ENCODE results near the gene EBF3. TPM values are rescaled to one million over a fixed set of nuclear protein-coding genes. Genes with fewer than 3 reads are reported as not detected.

Gene EBF3
- total RNA-seq, 1 experiment from 2014 or later, result 0.64 TPM

DNA sequence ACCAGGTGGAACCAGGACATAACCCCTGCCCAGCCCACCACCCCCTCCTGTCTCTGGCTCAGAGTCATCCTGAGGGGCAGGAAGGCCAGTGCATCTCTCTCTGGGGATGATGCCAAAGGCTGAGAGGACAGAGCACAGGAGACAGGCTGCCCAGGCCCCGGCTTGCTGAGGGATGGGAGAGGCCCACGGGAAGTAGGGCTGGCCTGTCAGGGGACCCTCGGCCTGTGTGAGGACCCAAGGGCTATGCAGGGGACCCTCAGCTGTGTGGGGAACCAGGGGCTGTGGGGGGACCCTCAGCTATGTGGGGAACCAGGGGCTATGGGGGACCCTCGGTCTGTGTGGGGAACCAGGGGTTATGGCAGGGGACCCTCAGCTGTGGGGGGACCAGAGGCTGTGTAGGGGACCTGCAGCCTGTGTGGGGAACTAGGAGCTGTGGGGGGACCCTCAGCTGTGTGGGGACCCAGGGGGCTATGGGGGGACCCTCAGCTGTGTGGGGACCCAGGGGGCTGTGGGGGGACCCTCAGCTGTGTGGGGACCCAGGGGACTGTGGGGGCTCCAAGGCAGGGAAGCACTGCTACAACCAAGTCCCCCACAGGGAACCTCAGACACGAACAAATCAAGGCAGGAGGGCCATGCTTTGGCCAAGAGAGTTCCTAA, 27.7 kb downstream of the EBF3 start:
- no peaks in the 10 kb centered on the region for H3K4me1 ChIP-seq (ENCODE audit: control insufficient read depth, insufficient read depth, low read length)
- in situ Hi-C loops (cut with HindIII; ENCODE audit: low pct_unique_long_range_greater_than_20kb, low sequenced_read_pairs) (no loop called here), intact Hi-C loops (cut with micrococcal nuclease; ENCODE audit: unreplicated experiment) (loop anchor here (5.0 kb wide), 1 partner anchor 591 kb away; no protein-coding TSS in a partner anchor)
- TF ChIP-seq, protein P1, sequence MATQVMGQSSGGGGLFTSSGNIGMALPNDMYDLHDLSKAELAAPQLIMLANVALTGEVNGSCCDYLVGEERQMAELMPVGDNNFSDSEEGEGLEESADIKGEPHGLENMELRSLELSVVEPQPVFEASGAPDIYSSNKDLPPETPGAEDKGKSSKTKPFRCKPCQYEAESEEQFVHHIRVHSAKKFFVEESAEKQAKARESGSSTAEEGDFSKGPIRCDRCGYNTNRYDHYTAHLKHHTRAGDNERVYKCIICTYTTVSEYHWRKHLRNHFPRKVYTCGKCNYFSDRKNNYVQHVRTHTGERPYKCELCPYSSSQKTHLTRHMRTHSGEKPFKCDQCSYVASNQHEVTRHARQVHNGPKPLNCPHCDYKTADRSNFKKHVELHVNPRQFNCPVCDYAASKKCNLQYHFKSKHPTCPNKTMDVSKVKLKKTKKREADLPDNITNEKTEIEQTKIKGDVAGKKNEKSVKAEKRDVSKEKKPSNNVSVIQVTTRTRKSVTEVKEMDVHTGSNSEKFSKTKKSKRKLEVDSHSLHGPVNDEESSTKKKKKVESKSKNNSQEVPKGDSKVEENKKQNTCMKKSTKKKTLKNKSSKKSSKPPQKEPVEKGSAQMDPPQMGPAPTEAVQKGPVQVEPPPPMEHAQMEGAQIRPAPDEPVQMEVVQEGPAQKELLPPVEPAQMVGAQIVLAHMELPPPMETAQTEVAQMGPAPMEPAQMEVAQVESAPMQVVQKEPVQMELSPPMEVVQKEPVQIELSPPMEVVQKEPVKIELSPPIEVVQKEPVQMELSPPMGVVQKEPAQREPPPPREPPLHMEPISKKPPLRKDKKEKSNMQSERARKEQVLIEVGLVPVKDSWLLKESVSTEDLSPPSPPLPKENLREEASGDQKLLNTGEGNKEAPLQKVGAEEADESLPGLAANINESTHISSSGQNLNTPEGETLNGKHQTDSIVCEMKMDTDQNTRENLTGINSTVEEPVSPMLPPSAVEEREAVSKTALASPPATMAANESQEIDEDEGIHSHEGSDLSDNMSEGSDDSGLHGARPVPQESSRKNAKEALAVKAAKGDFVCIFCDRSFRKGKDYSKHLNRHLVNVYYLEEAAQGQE (IDR thresholded peaks at IDR 0.05; ENCODE audit: insufficient read depth in 1 of 2, low read depth in 2 of 2, low read length in 1 of 2), result no peak
- TF ChIP-seq TCF7L2 (IDR thresholded peaks at IDR 0.05; ENCODE audit: low read depth, low read length) (no peak), POLR2AphosphoS5 (IDR thresholded peaks at IDR 0.05; ENCODE audit: low read depth, low read length) (no peak), SIN3A (IDR thresholded peaks at IDR 0.05; ENCODE audit: borderline replicate concordance, insufficient read depth, low read depth, low read length) (no peak)
- TF ChIP-seq, protein P2, sequence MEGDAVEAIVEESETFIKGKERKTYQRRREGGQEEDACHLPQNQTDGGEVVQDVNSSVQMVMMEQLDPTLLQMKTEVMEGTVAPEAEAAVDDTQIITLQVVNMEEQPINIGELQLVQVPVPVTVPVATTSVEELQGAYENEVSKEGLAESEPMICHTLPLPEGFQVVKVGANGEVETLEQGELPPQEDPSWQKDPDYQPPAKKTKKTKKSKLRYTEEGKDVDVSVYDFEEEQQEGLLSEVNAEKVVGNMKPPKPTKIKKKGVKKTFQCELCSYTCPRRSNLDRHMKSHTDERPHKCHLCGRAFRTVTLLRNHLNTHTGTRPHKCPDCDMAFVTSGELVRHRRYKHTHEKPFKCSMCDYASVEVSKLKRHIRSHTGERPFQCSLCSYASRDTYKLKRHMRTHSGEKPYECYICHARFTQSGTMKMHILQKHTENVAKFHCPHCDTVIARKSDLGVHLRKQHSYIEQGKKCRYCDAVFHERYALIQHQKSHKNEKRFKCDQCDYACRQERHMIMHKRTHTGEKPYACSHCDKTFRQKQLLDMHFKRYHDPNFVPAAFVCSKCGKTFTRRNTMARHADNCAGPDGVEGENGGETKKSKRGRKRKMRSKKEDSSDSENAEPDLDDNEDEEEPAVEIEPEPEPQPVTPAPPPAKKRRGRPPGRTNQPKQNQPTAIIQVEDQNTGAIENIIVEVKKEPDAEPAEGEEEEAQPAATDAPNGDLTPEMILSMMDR (IDR thresholded peaks at IDR 0.05), result no peak
- no peak overlapping the region for H3K27ac ChIP-seq (ENCODE audit: low read length)
- H3K27me3 ChIP-seq (ENCODE audit: control insufficient read depth, insufficient read depth, low read length), result no peaks in the 10 kb centered on the region
- POLR2A ChIA-PET, result no interaction called here
- no peak overlapping the region for H3K4me3 ChIP-seq (ENCODE audit: low read depth in 2 of 2, low read length in 2 of 2)
- no peaks in the 10 kb centered on the region for H3K36me3 ChIP-seq (ENCODE audit: control insufficient read depth, insufficient read depth, low read length)
- H3K9me3 ChIP-seq (ENCODE audit: control insufficient read depth, insufficient read depth, low read depth, low read length), result no peaks in the 10 kb centered on the region
- no TSS peak for BruUV-seq (replicated peaks)
- DNase-seq (ENCODE audit: low read depth, low spot score) (no peak), ATAC-seq (no peak)
- CTCF ChIA-PET, result interaction anchor here (0.7 kb wide), 1 partner anchor 31 kb away, joined by 3 read pairs; no protein-coding TSS in a partner anchor

DNA sequence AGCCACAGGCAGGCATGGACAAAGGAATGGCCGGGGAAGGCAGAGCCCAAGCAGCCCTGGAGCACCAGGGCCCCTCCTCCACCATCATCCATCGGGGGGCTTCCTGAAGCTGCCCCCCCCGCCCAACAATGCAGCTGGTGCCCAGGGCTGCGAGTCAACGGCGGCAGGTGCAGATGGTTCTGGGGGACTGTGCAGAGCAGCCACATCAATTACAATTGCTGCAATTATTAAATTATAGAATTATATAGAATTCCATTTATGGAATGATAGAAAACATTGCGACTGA, 28.3 kb downstream of the EBF3 start:
- no peak for ATAC-seq

More for the DNA sequence above, 28.3 kb downstream of the EBF3 start:
- Histone ChIP-seq H3K4me3 (ENCODE audit: low read depth in 2 of 2, low read length in 2 of 2) (no peak overlapping the region), H3K9me3 (ENCODE audit: control insufficient read depth, insufficient read depth, low read depth, low read length) (no peaks in the 10 kb centered on the region), H3K4me1 (ENCODE audit: control insufficient read depth, insufficient read depth, low read length) (no peaks in the 10 kb centered on the region), H3K27ac (ENCODE audit: low read length) (no peak overlapping the region), H3K27me3 (ENCODE audit: control insufficient read depth, insufficient read depth, low read length) (no peaks in the 10 kb centered on the region), H3K36me3 (ENCODE audit: control insufficient read depth, insufficient read depth, low read length) (no peaks in the 10 kb centered on the region)
- in situ Hi-C loops (cut with HindIII; ENCODE audit: low pct_unique_long_range_greater_than_20kb, low sequenced_read_pairs), result no loop called here
- CTCF ChIA-PET, result no interaction called here
- BruUV-seq (replicated peaks), result no TSS peak
- no peak for TF ChIP-seq TCF7L2 (IDR thresholded peaks at IDR 0.05; ENCODE audit: low read depth, low read length)
- TF ChIP-seq, protein P1 (IDR thresholded peaks at IDR 0.05; ENCODE audit: insufficient read depth in 1 of 2, low read depth in 2 of 2, low read length in 1 of 2), result no peak
- no peak for TF ChIP-seq POLR2AphosphoS5 (IDR thresholded peaks at IDR 0.05; ENCODE audit: low read depth, low read length)
- TF ChIP-seq, protein P2 (IDR thresholded peaks at IDR 0.05), result no peak
- no peak for TF ChIP-seq SIN3A (IDR thresholded peaks at IDR 0.05; ENCODE audit: borderline replicate concordance, insufficient read depth, low read depth, low read length)
- POLR2A ChIA-PET, result no interaction called here
- DNase-seq (ENCODE audit: low read depth, low spot score), result no peak
- intact Hi-C loops (cut with micrococcal nuclease; ENCODE audit: unreplicated experiment), result loop anchor here (5.0 kb wide), 1 partner anchor 591 kb away; no protein-coding TSS in a partner anchor
